ENCODE measurements around the gene LASP1.

DNA sequence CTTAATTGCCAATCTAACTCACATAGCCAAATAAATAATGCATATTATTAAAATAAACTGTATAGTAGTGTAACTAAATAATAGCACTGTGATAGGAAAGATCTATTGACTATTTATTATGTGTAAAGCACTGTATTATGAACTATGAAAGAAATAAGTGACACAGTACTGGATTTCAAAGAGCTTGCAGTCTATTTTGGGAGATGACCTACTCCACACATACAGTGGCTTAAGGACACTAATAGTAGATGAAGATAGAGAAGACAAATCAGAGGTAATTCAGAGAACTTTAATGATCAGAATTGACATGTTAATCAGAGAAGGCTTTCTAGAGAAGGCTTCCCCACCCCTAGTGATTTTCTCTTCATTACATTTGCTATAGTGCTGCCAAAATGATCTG, 70.1 kb downstream of the LASP1 start:
- TF ChIP-seq GATA3 (IDR thresholded peaks at IDR 0.05; ENCODE audit: low read depth, low read length) = no peak
- no peak for TF ChIP-seq GATA2 (IDR thresholded peaks at IDR 0.05; ENCODE audit: low read depth, low read length)
